ENCODE data around the gene LYRM7.

The LYRM7 gene

DNA sequence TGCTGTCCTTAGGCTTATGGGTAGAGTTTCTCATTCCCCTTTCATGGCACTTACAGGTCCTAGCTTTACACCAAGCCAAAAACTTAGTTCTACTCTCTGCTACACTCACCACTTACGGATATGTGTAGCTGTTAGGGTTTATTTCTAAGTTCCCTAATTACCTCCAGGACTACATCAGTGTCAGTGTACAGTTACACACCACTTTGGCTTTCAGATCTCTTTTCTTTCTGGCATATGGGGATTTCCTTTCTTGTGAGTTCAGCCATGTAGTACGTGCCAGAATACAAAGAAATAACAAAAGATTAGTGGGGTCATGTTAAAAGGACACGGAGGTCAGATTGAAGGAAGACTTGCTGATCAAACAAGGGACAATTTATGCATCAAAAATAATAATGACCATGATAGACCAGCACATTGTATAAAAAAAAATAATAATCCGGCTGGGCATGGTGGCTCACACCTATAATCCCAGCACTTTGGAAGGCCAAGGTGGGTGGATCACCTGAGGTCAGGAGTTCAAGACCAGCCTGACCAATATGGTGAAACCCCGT lies 41.8 kb downstream of the LYRM7 start:
- no peak overlapping the region for H3K27ac ChIP-seq
- TF ChIP-seq, protein P1, sequence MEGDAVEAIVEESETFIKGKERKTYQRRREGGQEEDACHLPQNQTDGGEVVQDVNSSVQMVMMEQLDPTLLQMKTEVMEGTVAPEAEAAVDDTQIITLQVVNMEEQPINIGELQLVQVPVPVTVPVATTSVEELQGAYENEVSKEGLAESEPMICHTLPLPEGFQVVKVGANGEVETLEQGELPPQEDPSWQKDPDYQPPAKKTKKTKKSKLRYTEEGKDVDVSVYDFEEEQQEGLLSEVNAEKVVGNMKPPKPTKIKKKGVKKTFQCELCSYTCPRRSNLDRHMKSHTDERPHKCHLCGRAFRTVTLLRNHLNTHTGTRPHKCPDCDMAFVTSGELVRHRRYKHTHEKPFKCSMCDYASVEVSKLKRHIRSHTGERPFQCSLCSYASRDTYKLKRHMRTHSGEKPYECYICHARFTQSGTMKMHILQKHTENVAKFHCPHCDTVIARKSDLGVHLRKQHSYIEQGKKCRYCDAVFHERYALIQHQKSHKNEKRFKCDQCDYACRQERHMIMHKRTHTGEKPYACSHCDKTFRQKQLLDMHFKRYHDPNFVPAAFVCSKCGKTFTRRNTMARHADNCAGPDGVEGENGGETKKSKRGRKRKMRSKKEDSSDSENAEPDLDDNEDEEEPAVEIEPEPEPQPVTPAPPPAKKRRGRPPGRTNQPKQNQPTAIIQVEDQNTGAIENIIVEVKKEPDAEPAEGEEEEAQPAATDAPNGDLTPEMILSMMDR (conservative IDR thresholded peaks at IDR 0.05; ENCODE audit: low read depth): no peak
- ChIA-PET POLR2A (ENCODE audit: low non-redundant PET) (no interaction called here), CTCF (no interaction called here)
- no peak for DNase-seq (ENCODE audit: low spot score)

DNA sequence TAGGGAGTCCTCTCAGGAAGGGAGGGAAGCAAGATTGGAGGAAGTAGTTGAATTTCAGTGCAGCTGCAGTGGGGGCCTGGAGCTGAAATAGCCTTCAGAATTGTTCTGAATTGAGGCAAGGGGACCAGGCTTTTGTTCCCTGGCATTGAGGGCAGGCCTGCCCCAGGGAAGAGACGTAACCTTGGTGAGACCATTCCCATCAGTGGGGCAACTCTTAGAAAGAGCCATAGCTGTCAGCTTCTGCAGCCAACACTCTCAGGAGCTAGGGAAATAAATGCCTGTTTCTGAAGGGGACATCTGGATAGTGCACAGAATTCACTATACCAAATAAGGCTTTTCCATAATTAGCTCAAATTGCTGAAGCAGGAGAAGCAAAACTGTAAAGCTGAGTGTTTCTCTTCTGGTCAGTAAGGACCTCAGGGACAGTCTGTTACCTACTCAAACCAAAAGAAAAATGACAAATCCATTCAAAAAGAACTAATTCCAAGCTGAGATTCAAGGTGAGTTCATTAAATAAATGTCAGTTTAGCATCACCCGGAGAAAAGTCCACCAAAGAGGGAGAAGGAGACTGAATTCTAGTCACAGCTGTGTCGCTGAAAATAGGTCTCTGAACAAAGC lies 44.0 kb downstream of the LYRM7 start:
- ChIA-PET POLR2A (ENCODE audit: low non-redundant PET) (no interaction called here), CTCF (no interaction called here)
- no peak for DNase-seq (ENCODE audit: low spot score)
- H3K27ac ChIP-seq: no peak overlapping the region
- TF ChIP-seq, protein P1 (conservative IDR thresholded peaks at IDR 0.05; ENCODE audit: low read depth): no peak

DNA sequence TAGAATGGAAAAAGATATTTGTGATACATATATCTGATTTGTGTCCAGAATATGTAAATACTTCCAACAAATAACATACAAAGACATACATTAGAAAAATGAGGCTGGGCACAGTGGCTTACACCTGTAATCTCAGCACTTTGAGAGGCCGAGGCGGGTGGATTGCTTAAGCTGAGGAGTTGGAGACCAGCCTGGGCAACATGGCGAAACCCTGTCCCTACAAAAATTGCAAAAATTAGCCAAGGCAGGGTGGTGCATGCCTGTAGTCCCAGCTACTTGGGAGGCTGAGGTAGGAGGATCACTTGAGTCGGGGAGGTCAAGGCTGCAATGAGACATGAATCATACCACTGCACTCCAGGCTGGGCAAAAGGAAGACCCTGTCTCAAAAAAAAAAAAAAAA lies 47.0 kb downstream of the LYRM7 start:
- TF ChIP-seq, protein P1 (conservative IDR thresholded peaks at IDR 0.05; ENCODE audit: low read depth): no peak
- H3K27ac ChIP-seq: no peak overlapping the region
- CTCF ChIA-PET: no interaction called here
- DNase-seq (ENCODE audit: low spot score): no peak
- POLR2A ChIA-PET (ENCODE audit: low non-redundant PET): no interaction called here

DNA sequence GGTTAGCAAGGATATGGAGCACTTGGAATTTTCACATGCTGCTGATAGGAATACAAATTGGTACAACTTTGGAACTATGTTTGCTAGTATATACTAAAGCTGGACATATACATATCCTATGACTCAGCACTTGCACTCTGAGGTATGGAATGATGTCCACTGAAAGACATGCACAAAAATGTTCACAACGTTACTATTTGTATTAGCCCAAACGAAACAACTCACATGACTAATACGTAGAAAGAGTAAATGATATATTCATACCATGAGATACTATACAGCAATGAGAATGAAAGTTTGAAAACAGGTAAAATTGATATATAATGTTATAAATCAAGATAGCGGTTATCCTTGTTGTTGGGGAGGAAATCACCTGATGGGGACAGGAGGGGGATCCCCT lies 47.6 kb downstream of the LYRM7 start:
- DNase-seq (ENCODE audit: low spot score): peak; percentile 44
- ChIA-PET POLR2A (ENCODE audit: low non-redundant PET) (no interaction called here), CTCF (no interaction called here)
- no peak overlapping the region for H3K27ac ChIP-seq
- TF ChIP-seq, protein P1 (conservative IDR thresholded peaks at IDR 0.05; ENCODE audit: low read depth): no peak

DNA sequence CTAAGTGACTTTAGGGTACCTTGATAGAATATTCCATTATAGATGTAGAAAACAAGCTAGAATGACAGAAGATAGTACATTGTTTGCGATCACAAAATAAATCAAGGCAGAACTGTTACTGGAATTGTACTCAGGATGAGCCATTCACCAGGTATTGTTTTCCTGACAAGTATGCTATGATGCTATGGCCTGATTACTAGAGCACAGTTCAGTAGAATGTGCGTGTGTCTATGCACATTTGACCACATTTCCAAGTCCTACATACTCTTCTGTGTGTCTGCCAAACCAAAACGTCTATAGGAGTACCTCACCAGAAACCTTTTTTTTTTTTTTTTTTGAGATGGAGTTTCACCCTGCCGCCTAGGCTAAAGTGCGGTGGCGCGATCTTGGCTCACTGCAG lies 49.8 kb downstream of the LYRM7 start:
- no peak for DNase-seq (ENCODE audit: low spot score)
- no peak overlapping the region for H3K27ac ChIP-seq
- ChIA-PET POLR2A (ENCODE audit: low non-redundant PET) (no interaction called here), CTCF (no interaction called here)
- TF ChIP-seq, protein P1 (conservative IDR thresholded peaks at IDR 0.05; ENCODE audit: low read depth): no peak

DNA sequence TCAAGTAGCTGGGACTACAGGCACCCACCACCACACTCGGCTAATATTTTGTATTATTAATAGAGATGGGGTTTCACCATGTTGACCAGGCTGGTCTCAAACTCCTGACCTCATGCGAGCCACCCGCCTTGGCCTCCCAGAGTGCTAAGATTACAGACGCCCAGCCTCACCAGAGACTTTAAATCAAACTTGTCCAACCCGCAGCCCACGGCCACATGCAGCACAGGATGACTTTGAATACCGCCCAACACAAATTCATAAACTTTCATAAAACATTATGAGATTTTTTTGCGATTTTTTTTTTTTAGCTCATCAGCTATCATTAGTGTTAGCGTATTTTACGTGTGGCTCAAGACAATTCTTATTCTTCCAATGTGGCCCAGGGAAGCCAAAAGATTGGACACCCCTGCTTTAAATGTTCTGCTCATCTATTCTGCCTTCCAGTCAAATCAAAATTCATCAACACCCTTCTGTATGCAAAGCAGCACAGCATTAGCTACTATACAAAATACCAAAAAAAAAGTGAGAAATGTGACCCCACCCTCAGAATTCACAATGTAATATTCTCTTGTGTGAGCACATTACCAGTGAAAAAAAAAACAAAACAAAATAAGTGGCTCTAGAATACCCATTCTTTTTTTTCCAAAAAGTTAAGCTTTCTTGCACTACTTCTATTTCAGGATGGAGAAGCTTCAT lies 50.4 kb downstream of the LYRM7 start:
- TF ChIP-seq, protein P1 (conservative IDR thresholded peaks at IDR 0.05; ENCODE audit: low read depth): no peak
- H3K27ac ChIP-seq: no peak overlapping the region
- CTCF ChIA-PET: interaction anchor here (0.6 kb wide), 3 partner anchors 45 to 236 kb away, joined by 3 to 5 read pairs (median 4); no protein-coding TSS in a partner anchor
- POLR2A ChIA-PET (ENCODE audit: low non-redundant PET): no interaction called here
- DNase-seq (ENCODE audit: low spot score): no peak

Measured in RWPE1 (cell line).